Liver (tissue), 9 donors: Measurements from ENCODE around the gene CLCF1. TPM values are rescaled to one million over a fixed set of nuclear protein-coding genes. Genes with fewer than 3 reads are reported as not detected.
A peak's percentile ranks its signal among the peaks of the same experiment; 100 is the strongest.

Experiments
- DNase-seq: peaks from one replicate; pipeline ENCODE4 v3.0.0-alpha.2; 2017; ENCODE audit warnings: low spot score
- H3K27ac ChIP-seq, 2 donors: one replicate each; pipeline ENCODE4 v1.7.0; 2013; ENCODE audit warnings: inconsistent platforms in 2 of 2, low read length in 2 of 2, control low read depth in 1 of 2, low read depth in 1 of 2, mild to moderate bottlenecking in 1 of 2
- H3K27me3 ChIP-seq, 4 donors: one replicate each; pipeline versions ENCODE4 v1.6.1 to v1.7.0; 2013; ENCODE audit warnings: low read length in 3 of 4, inconsistent platforms in 1 of 4, mild to moderate bottlenecking in 1 of 4, moderate library complexity in 1 of 4; ENCODE audit not compliant: control insufficient read depth in 4 of 4, insufficient read depth in 4 of 4
- H3K36me3 ChIP-seq, 4 donors: one replicate each; pipeline versions ENCODE4 v1.6.1 to v1.7.0; 2013; ENCODE audit warnings: low read length in 3 of 4, mild to moderate bottlenecking in 3 of 4, low read depth in 1 of 4, moderate library complexity in 1 of 4; ENCODE audit not compliant: control insufficient read depth in 4 of 4, insufficient read depth in 3 of 4
- H3K4me1 ChIP-seq, 4 donors: one replicate each; pipeline versions ENCODE4 v1.6.1 to v1.7.0; 2013; ENCODE audit warnings: low read length in 3 of 4, mild to moderate bottlenecking in 3 of 4, moderate library complexity in 1 of 4; ENCODE audit not compliant: control insufficient read depth in 4 of 4, insufficient read depth in 4 of 4
- H3K4me3 ChIP-seq, 3 donors: one replicate each; pipeline versions ENCODE4 v1.6.1 to v1.7.0; 2013; ENCODE audit warnings: low read length in 3 of 3, control low read depth in 1 of 3, low read depth in 1 of 3, mild to moderate bottlenecking in 1 of 3
- H3K9ac ChIP-seq, 2 donors: one replicate each; pipeline ENCODE4 v1.7.0; 2013; ENCODE audit warnings: low read length in 2 of 2, mild to moderate bottlenecking in 2 of 2, moderate library complexity in 2 of 2, control low read depth in 1 of 2, low read depth in 1 of 2
- H3K9me3 ChIP-seq, 4 donors: one replicate each; pipeline versions ENCODE4 v1.6.1 to v1.7.0; 2013; ENCODE audit warnings: low read length in 3 of 4; ENCODE audit not compliant: control insufficient read depth in 4 of 4
- ATF3 ChIP-seq: IDR thresholded peaks from 2 replicates; pipeline ENCODE4 v1.6.1; 2016; ENCODE audit warnings: antibody characterized with exemption
- CTCF ChIP-seq: fragments of 150-350 bp; IDR thresholded peaks from 2 replicates; pipeline ENCODE4 v1.5.1; 2017; ENCODE audit warnings: improper control_type of control experiment, low read depth, low read length; ENCODE audit not compliant: missing input control
- EGR1 ChIP-seq, 2 donors: IDR thresholded peaks; 2 replicates each; pipeline ENCODE4 v1.6.1; 2016 to 2018; ENCODE audit warnings: antibody characterized with exemption in 2 of 2, low read depth in 2 of 2
- FOXA1 ChIP-seq: IDR thresholded peaks from 2 replicates; pipeline ENCODE4 v1.6.1; 2016; ENCODE audit warnings: antibody characterized with exemption
- FOXA2 ChIP-seq: IDR thresholded peaks from 2 replicates; pipeline ENCODE4 v1.6.1; 2016; ENCODE audit warnings: antibody characterized with exemption
- GABPA ChIP-seq, 2 donors: IDR thresholded peaks in 1 of 2; conservative IDR thresholded peaks in 1 of 2; 2 replicates each; pipeline ENCODE4 v1.6.1; 2016; ENCODE audit warnings: antibody characterized with exemption in 2 of 2, mild to moderate bottlenecking in 1 of 2, moderate library complexity in 1 of 2
- HNF4A ChIP-seq, 2 donors: conservative IDR thresholded peaks; 2 replicates each; pipeline ENCODE4 v1.6.1; 2016; ENCODE audit warnings: antibody characterized with exemption in 2 of 2, mild to moderate bottlenecking in 2 of 2
- HNF4G ChIP-seq: IDR thresholded peaks from 2 replicates; pipeline ENCODE4 v1.6.1; 2016; ENCODE audit warnings: antibody characterized with exemption
- JUND ChIP-seq, 2 donors: IDR thresholded peaks; 2 replicates each; pipeline ENCODE4 v1.6.1; 2016; ENCODE audit warnings: antibody characterized with exemption in 2 of 2
- MAX ChIP-seq: IDR thresholded peaks from 2 replicates; pipeline ENCODE4 v1.6.1; 2016; ENCODE audit warnings: antibody characterized with exemption
- RAD21 ChIP-seq, 2 donors: IDR thresholded peaks; 2 replicates each; pipeline ENCODE4 v1.6.1; 2016; ENCODE audit warnings: antibody characterized with exemption in 2 of 2, mild to moderate bottlenecking in 2 of 2
- REST ChIP-seq: IDR thresholded peaks from 2 replicates; pipeline ENCODE4 v1.6.1; 2016; ENCODE audit warnings: antibody characterized with exemption, mild to moderate bottlenecking
- RXRA ChIP-seq, 2 donors: IDR thresholded peaks; 2 replicates each; pipeline ENCODE4 v1.6.1; 2017 to 2018; ENCODE audit warnings: antibody characterized with exemption in 2 of 2, mild to moderate bottlenecking in 1 of 2
- SP1 ChIP-seq: IDR thresholded peaks from 2 replicates; pipeline ENCODE4 v1.6.1; 2018; ENCODE audit warnings: antibody characterized with exemption, mild to moderate bottlenecking
- TAF1 ChIP-seq: conservative IDR thresholded peaks from 2 replicates; pipeline ENCODE4 v1.6.1; 2016; ENCODE audit warnings: antibody characterized with exemption, mild to moderate bottlenecking
- YY1 ChIP-seq: IDR thresholded peaks from 2 replicates; pipeline ENCODE4 v1.6.1; 2016; ENCODE audit warnings: antibody characterized with exemption, mild to moderate bottlenecking
- ZBTB33 ChIP-seq: IDR thresholded peaks from 2 replicates; pipeline ENCODE4 v1.6.1; 2016; ENCODE audit warnings: antibody characterized with exemption
- WGBS: extraction: QIAGEN DNeasy Blood & Tissue Kit; methylation state at CpG from one replicate; pipeline ENCODE4 v1.1.7; 2013; 5-methylcytosine and 5-hydroxymethylcytosine counted together
- polyA plus RNA-seq, 2 donors: library from polyadenylated mRNA; stranded (reverse) in 1 of 2; unstranded in 1 of 2; fragments of 200-250 nt in 1 of 2; fragments of >200 nt in 1 of 2; fragmentation: Nextera tagmentation in 1 of 2; extraction: Ambion mirVana in 1 of 2; gene quantifications; one replicate each; pipeline versions ENCODE4 v1.2.1 to v1.2.3, GENCODE V29; 2013 to 2015
- total RNA-seq, 2 donors: library from RNA; depleted of rRNA; stranded (reverse); fragments of >200 nt; gene quantifications; one replicate each; pipeline ENCODE4 v1.2.3, GENCODE V29; 2014
- donor health status: healthy.
- donor health status: healthy.
- donor health status: healthy.
- donor health status: healthy.
- donor health status: healthy.

Gene CLCF1
- total and polyA plus RNA-seq, 4 donors, result 0.14 to 1.8 (median 0.20) TPM

- Histone ChIP-seq H3K36me3 (peaks cover 0 to 1% (median 0%) of the 10 kb centered on the region in 4 donors), H3K27ac (peak overlapping the region; percentile 97 to 99), H3K4me3 (peak overlapping the region; percentile 83 to 94 (median 86)), H3K9ac (peak overlapping the region; percentile 91 to 99), H3K9me3 (no peaks in the 10 kb centered on the region), H3K4me1 (peaks cover 15 to 45% (median 32%) of the 10 kb centered on the region in 4 donors), H3K27me3 (no peaks in the 10 kb centered on the region)
- no peak for TF ChIP-seq EGR1 (IDR thresholded peaks at IDR 0.05; ENCODE audit: low read depth in 2 of 2)
- TF ChIP-seq REST, result no peak
- no peak for TF ChIP-seq ATF3
- TF ChIP-seq RXRA (IDR thresholded peaks at IDR 0.05), result no peak
- no peak for TF ChIP-seq HNF4A (conservative IDR thresholded peaks at IDR 0.05)
- no peak for TF ChIP-seq FOXA2
- TF ChIP-seq MAX, result no peak
- no peak for TF ChIP-seq YY1
- no peak for TF ChIP-seq SP1
- no peak for TF ChIP-seq FOXA1
- no peak for TF ChIP-seq TAF1
- TF ChIP-seq JUND (IDR thresholded peaks at IDR 0.05), result no peak
- no peak for TF ChIP-seq GABPA (IDR thresholded peaks at IDR 0.05 in 1 of 2, conservative IDR thresholded peaks at IDR 0.05 in 1 of 2)
- TF ChIP-seq HNF4G, result no peak
- TF ChIP-seq CTCF, result no peak
- TF ChIP-seq RAD21 (IDR thresholded peaks at IDR 0.05), result no peak
- TF ChIP-seq ZBTB33, result no peak
- no peak for DNase-seq
- 9% methylated on average over 25 of the region's 25 CpGs for WGBS
Observed at GRCh38 chr11:67352546-67353316, 20.7 kb downstream of the CLCF1 start.
